HG02870 (cell line): ENCODE measurements around the gene CD151.
A peak's percentile ranks its signal among the peaks of the same experiment; 100 is the strongest.

Experiments used
- ATAC-seq: cut with Tn5 transposase; IDR thresholded peaks from one replicate; pipeline ENCODE4 v1.9.1; 2021; ENCODE audit warnings: mild to moderate bottlenecking, moderate library complexity; ENCODE audit not compliant: unreplicated experiment

The CD151 gene

GRCh38 chr11:813072-813455, 19.7 kb upstream of the CD151 start:
- no peak for ATAC-seq

GRCh38 chr11:813456-814096, 19.2 kb upstream of the CD151 start:
- ATAC-seq: no peak

GRCh38 chr11:815675-816432, 16.9 kb upstream of the CD151 start:
- no peak for ATAC-seq

- no peak for ATAC-seq
Measured at GRCh38 chr11:816433-816779, 16.3 kb upstream of the CD151 start.

GRCh38 chr11:818396-819128, 14.2 kb upstream of the CD151 start, which contains the start of gene PNPLA2:
TSS of gene PNPLA2 (plus strand) at chr11:818914. CDS start at chr11:819719, 805 bp downstream.
- no peak for ATAC-seq

- ATAC-seq: peak; percentile 64
Measured at GRCh38 chr11:819129-819931, 13.4 kb upstream of the CD151 start.

GRCh38 chr11:819943-820649, 12.7 kb upstream of the CD151 start:
- ATAC-seq: peak; percentile 54

- no peak for ATAC-seq
Measured at GRCh38 chr11:820655-821511, 11.9 kb upstream of the CD151 start.

GRCh38 chr11:821512-822371, 11.0 kb upstream of the CD151 start:
- no peak for ATAC-seq

GRCh38 chr11:823441-824291, 9.1 kb upstream of the CD151 start:
- no peak for ATAC-seq

GRCh38 chr11:824292-824880, 8.4 kb upstream of the CD151 start:
- ATAC-seq: no peak

GRCh38 chr11:824942-825341, 7.8 kb upstream of the CD151 start:
- no peak for ATAC-seq

GRCh38 chr11:825366-826226, 7.2 kb upstream of the CD151 start:
- no peak for ATAC-seq

GRCh38 chr11:826227-826621, 6.5 kb upstream of the CD151 start:
- ATAC-seq: no peak

- no peak for ATAC-seq
Measured at GRCh38 chr11:826836-827145, 6.0 kb upstream of the CD151 start.

- no peak for ATAC-seq
Measured at GRCh38 chr11:827146-827896, 5.4 kb upstream of the CD151 start.
